ENCODE results near the gene PDE3A.

- TF ChIP-seq CTCF (conservative IDR thresholded peaks at IDR 0.05; ENCODE audit: low read depth, low read length) (no peak), CHD1 (IDR thresholded peaks at IDR 0.05; ENCODE audit: low read depth, low read length) (no peak), POLR2A (IDR thresholded peaks at IDR 0.05; ENCODE audit: low read depth, low read length) (no peak), SMC3 (IDR thresholded peaks at IDR 0.05; ENCODE audit: low read depth, low read length) (no peak), MAZ (IDR thresholded peaks at IDR 0.05; ENCODE audit: borderline replicate concordance, low read depth, low read length) (no peak), MXI1 (IDR thresholded peaks at IDR 0.05; ENCODE audit: borderline replicate concordance, low read depth, low read length) (no peak), RCOR1 (IDR thresholded peaks at IDR 0.05; ENCODE audit: insufficient replicate concordance, low read length) (no peak), BHLHE40 (IDR thresholded peaks at IDR 0.05; ENCODE audit: low read depth, low read length) (no peak), CEBPB (IDR thresholded peaks at IDR 0.05; ENCODE audit: low read depth, low read length) (no peak), MAFK (IDR thresholded peaks at IDR 0.05; ENCODE audit: low read depth, low read length) (no peak), RAD21 (IDR thresholded peaks at IDR 0.05; ENCODE audit: low read length) (no peak), USF2 (IDR thresholded peaks at IDR 0.05; ENCODE audit: low read depth, low read length) (no peak), RFX5 (IDR thresholded peaks at IDR 0.05; ENCODE audit: low read depth, low read length) (no peak), ELK1 (IDR thresholded peaks at IDR 0.05; ENCODE audit: borderline replicate concordance, low read depth, low read length) (no peak)
These were observed 180.3 kb downstream of the PDE3A start for GRCh38 chr12:20548611-20549010.

All from IMR-90 (cell line).